ENCODE data around the gene CAPN12. TPM values are rescaled to one million over a fixed set of nuclear protein-coding genes. Genes with fewer than 3 reads are reported as not detected.

CAPN12 gene
- total and polyA plus RNA-seq, 2 of the 4 experiments (the other 2 are of a cell fraction): 0.18 to 0.97 TPM

GRCh38 chr19:38713227-38713649 is 31.0 kb downstream of the CAPN12 start:
- H4K5ac ChIP-seq (ENCODE audit: low read depth, low read length): peak overlapping the region; percentile 3; the same call in 1 of the 2 replicates
- no peak overlapping the region for H3K18ac ChIP-seq (ENCODE audit: low read depth, low read length)
- WGBS, 2 experiments (ENCODE audit: extremely low coverage in 2 of 2, insufficient read length in 1 of 2): 37% methylated on average over 7 of the region's 19 CpGs; no CpG with 5 or more reads in 1 of the 2 experiments
- H3K9me1 ChIP-seq (ENCODE audit: insufficient read depth, low read length): peaks cover 20% of the 10 kb centered on the region; the same call in 1 of the 2 replicates
- no peak for TF ChIP-seq MAZ (IDR thresholded peaks at IDR 0.05; ENCODE audit: borderline replicate concordance, low read depth, low read length)
- TF ChIP-seq RAD21 (IDR thresholded peaks at IDR 0.05; ENCODE audit: low read length): no peak
- no peak for TF ChIP-seq SMC3 (IDR thresholded peaks at IDR 0.05; ENCODE audit: low read depth, low read length)
- no peak for TF ChIP-seq CHD1 (IDR thresholded peaks at IDR 0.05; ENCODE audit: low read depth, low read length)
- no peak for TF ChIP-seq POLR2A (IDR thresholded peaks at IDR 0.05; ENCODE audit: low read depth, low read length)
- TF ChIP-seq MXI1 (IDR thresholded peaks at IDR 0.05; ENCODE audit: borderline replicate concordance, low read depth, low read length): no peak
- TF ChIP-seq NFE2L2 (IDR thresholded peaks at IDR 0.05; ENCODE audit: low read depth, low read length): no peak
- TF ChIP-seq RCOR1 (IDR thresholded peaks at IDR 0.05; ENCODE audit: insufficient replicate concordance, low read length): no peak
- no peak for TF ChIP-seq RFX5 (IDR thresholded peaks at IDR 0.05; ENCODE audit: low read depth, low read length)
- TF ChIP-seq CTCF (conservative IDR thresholded peaks at IDR 0.05; ENCODE audit: low read depth, low read length): no peak
- TF ChIP-seq MAFK (IDR thresholded peaks at IDR 0.05; ENCODE audit: low read depth, low read length): no peak
- ATAC-seq (ENCODE audit: low read depth): peak; percentile 10
- peak overlapping the region; percentile 1; the same call in 1 of the 3 replicates for H2BK15ac ChIP-seq (ENCODE audit: low read depth, low read length)
- no peak overlapping the region for H3K14ac ChIP-seq (replicated peaks; ENCODE audit: low read depth, low read length)
- no TSS peak for BruUV-seq (replicated peaks)
- peaks cover 34% of the 10 kb centered on the region for H4K20me1 ChIP-seq (ENCODE audit: insufficient read depth, low read length)
- H2BK5ac ChIP-seq (ENCODE audit: low read depth, low read length, poor library complexity, severe bottlenecking): peak overlapping the region; percentile 27
- no peak overlapping the region for H3K56ac ChIP-seq (ENCODE audit: extremely low read depth, insufficient read depth, low read length)
- H3K27me3 ChIP-seq (ENCODE audit: control insufficient read depth, insufficient read depth, low read length): no peaks in the 10 kb centered on the region
- H3K79me1 ChIP-seq (ENCODE audit: low read depth in 1 of 2, low read length in 2 of 2): peaks cover 42 to 87% of the 10 kb centered on the region in 2 experiments
- no peak overlapping the region for H2AFZ ChIP-seq (replicated peaks; ENCODE audit: low read length, poor library complexity)
- peak overlapping the region; percentile 76; the same call in 1 of the 2 replicates for H2AK5ac ChIP-seq (ENCODE audit: low read depth, low read length)
- 0 out of 2 replicates have a peak overlapping the region, but pooled peaks have one; percentile 32 for H2BK120ac ChIP-seq (ENCODE audit: low read depth, low read length)
- H4K8ac ChIP-seq (ENCODE audit: low read depth in 2 of 2, low read length in 2 of 2): peak overlapping the region in 1 of 2 experiments; percentile 61; a peak in 1 of 4 replicates
- CTCF ChIA-PET: no interaction called here
- peaks cover 35% of the 10 kb centered on the region for H3K4me1 ChIP-seq (ENCODE audit: control insufficient read depth, insufficient read depth, low read length)
- peak overlapping the region; percentile 9 for H2AK9ac ChIP-seq (replicated peaks; ENCODE audit: low read depth, low read length, poor library complexity)
- H3K4ac ChIP-seq (ENCODE audit: low read depth, low read length): peak overlapping the region; percentile 61
- peak; percentile 56 for DNase-seq
- H3K9ac ChIP-seq (ENCODE audit: low read depth, low read length): no peak overlapping the region; the same call in 1 of the 2 replicates
- dilution Hi-C loops (cut with HindIII; ENCODE audit: low sequenced_read_pairs, unreplicated experiment): no loop called here
- H3K4me3 ChIP-seq (ENCODE audit: insufficient read depth, low read depth, low read length): no peak overlapping the region
- intact Hi-C loops (cut with micrococcal nuclease): no loop called here
- peak overlapping the region; percentile 78; the same call in 1 of the 2 replicates for H3K23ac ChIP-seq (ENCODE audit: low read depth, low read length)
- peak overlapping the region; percentile 41; the same call in 1 of the 2 replicates for H4K91ac ChIP-seq (ENCODE audit: insufficient read depth, low read depth, low read length)
- H3K36me3 ChIP-seq (ENCODE audit: control insufficient read depth, insufficient read depth, low read length): peaks cover 81% of the 10 kb centered on the region
- peak overlapping the region; percentile 52; the same call in 1 of the 2 replicates for H2BK20ac ChIP-seq (ENCODE audit: low read depth, low read length)
- H3K9me3 ChIP-seq (ENCODE audit: control insufficient read depth, insufficient read depth, low read length): no peaks in the 10 kb centered on the region
- POLR2A ChIA-PET (ENCODE audit: unreplicated experiment): no interaction called here
- H3K27ac ChIP-seq (ENCODE audit: insufficient read depth, low read length): peak overlapping the region; percentile 40; the same call in 1 of the 2 replicates
- no peak overlapping the region for H3K4me2 ChIP-seq (ENCODE audit: low read depth, low read length)
- in situ Hi-C loops (cut with MboI; ENCODE audit: low sequenced_read_pairs): no loop called here

All from IMR-90 (cell line).